HCT116 (cell line): ENCODE results near the gene ZSCAN26.

Experiments used
- CEBPB ChIP-seq: IDR thresholded peaks from 2 replicates; pipeline ENCODE4 v1.6.1; 2012; ENCODE audit warnings: low read depth
- ELF1 ChIP-seq: IDR thresholded peaks from 2 replicates; pipeline ENCODE4 v1.6.1; 2012; ENCODE audit warnings: low read depth, borderline replicate concordance
- EZH2 ChIP-seq: fragments of 200-600 bp; sonication (generic); IDR thresholded peaks from 2 replicates; pipeline ENCODE4 v1.6.1; 2017; ENCODE audit warnings: antibody characterized with exemption, mixed run types
- POLR2A ChIP-seq: IDR thresholded peaks from 2 replicates; pipeline ENCODE4 v1.7.0; 2011; ENCODE audit warnings: borderline replicate concordance; ENCODE audit not compliant: insufficient read depth, insufficient read length; ENCODE audit errors: extremely low read depth
- POLR2AphosphoS5 ChIP-seq: IDR thresholded peaks from 2 replicates; pipeline ENCODE4 v1.6.1; 2011; ENCODE audit warnings: mild to moderate bottlenecking, low read depth, low read length, moderate library complexity
- SP1 ChIP-seq: IDR thresholded peaks from 2 replicates; pipeline ENCODE4 v1.6.1; 2012; ENCODE audit warnings: low read depth
- ZNF274 ChIP-seq: fragments of 200-500 bp; sonication (Bioruptor generic); IDR thresholded peaks from 2 replicates; pipeline ENCODE4 v1.6.1; 2014; ENCODE audit warnings: mild to moderate bottlenecking, low read depth, low read length, inconsistent platforms
- TF ChIP-seq, protein P1 (sequence below), 3 experiments: fragments of 200-600 bp in 1 of 3; sonication (generic) in 1 of 3; IDR thresholded peaks in 2 of 3; conservative IDR thresholded peaks in 1 of 3; 2 replicates each; pipeline ENCODE4 v1.5.1; 2012 to 2017; ENCODE audit warnings: low read depth in 2 of 3, low read length in 2 of 3, antibody characterized with exemption in 1 of 3, borderline replicate concordance in 1 of 3, control low read depth in 1 of 3, mild to moderate bottlenecking in 1 of 3, mixed read lengths in 1 of 3, mixed run types in 1 of 3, moderate library complexity in 1 of 3; ENCODE audit not compliant: insufficient read depth in 1 of 3
- TF ChIP-seq, protein P2 (sequence below): IDR thresholded peaks from 2 replicates; pipeline ENCODE4 v1.6.1; 2012; ENCODE audit warnings: low read depth

DNA sequence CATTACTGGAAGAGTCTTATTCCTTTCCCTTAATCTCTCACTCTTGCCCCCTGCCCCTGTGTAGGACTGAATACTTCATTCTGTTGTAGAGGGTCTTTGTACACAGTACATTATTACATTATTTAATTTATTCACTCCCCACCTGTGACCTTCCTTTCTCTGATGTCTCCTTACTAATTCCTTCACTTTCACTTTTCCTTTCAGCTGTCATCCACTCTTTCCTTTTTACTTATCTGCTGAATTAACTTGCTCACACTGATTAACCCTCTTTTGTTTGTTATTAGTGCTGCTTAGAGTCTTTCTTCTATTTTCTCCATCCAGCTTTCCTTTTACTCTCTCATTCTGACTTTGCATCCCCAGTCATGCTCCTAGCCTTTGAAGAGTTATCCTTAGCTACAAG lies 7.9 kb downstream of the ZSCAN26 start:
- TF ChIP-seq EZH2 (no peak), POLR2A (no peak), POLR2AphosphoS5 (no peak), CEBPB (no peak), ZNF274 (no peak), SP1 (no peak), ELF1 (no peak)
- TF ChIP-seq, protein P1, sequence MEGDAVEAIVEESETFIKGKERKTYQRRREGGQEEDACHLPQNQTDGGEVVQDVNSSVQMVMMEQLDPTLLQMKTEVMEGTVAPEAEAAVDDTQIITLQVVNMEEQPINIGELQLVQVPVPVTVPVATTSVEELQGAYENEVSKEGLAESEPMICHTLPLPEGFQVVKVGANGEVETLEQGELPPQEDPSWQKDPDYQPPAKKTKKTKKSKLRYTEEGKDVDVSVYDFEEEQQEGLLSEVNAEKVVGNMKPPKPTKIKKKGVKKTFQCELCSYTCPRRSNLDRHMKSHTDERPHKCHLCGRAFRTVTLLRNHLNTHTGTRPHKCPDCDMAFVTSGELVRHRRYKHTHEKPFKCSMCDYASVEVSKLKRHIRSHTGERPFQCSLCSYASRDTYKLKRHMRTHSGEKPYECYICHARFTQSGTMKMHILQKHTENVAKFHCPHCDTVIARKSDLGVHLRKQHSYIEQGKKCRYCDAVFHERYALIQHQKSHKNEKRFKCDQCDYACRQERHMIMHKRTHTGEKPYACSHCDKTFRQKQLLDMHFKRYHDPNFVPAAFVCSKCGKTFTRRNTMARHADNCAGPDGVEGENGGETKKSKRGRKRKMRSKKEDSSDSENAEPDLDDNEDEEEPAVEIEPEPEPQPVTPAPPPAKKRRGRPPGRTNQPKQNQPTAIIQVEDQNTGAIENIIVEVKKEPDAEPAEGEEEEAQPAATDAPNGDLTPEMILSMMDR (IDR thresholded peaks at IDR 0.05 in 2 of 3, conservative IDR thresholded peaks at IDR 0.05 in 1 of 3; ENCODE audit: borderline replicate concordance in 1 of 3, insufficient read depth in 1 of 3, low read depth in 2 of 3, low read length in 2 of 3), result no peak
- TF ChIP-seq, protein P2, sequence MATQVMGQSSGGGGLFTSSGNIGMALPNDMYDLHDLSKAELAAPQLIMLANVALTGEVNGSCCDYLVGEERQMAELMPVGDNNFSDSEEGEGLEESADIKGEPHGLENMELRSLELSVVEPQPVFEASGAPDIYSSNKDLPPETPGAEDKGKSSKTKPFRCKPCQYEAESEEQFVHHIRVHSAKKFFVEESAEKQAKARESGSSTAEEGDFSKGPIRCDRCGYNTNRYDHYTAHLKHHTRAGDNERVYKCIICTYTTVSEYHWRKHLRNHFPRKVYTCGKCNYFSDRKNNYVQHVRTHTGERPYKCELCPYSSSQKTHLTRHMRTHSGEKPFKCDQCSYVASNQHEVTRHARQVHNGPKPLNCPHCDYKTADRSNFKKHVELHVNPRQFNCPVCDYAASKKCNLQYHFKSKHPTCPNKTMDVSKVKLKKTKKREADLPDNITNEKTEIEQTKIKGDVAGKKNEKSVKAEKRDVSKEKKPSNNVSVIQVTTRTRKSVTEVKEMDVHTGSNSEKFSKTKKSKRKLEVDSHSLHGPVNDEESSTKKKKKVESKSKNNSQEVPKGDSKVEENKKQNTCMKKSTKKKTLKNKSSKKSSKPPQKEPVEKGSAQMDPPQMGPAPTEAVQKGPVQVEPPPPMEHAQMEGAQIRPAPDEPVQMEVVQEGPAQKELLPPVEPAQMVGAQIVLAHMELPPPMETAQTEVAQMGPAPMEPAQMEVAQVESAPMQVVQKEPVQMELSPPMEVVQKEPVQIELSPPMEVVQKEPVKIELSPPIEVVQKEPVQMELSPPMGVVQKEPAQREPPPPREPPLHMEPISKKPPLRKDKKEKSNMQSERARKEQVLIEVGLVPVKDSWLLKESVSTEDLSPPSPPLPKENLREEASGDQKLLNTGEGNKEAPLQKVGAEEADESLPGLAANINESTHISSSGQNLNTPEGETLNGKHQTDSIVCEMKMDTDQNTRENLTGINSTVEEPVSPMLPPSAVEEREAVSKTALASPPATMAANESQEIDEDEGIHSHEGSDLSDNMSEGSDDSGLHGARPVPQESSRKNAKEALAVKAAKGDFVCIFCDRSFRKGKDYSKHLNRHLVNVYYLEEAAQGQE, result no peak
